Measurements from ENCODE around the gene MOK. TPM values are rescaled to one million over a fixed set of nuclear protein-coding genes. Genes with fewer than 3 reads are reported as not detected.

MOK gene
- total RNA-seq, 1 experiment from 2014 or later = 2.8 TPM

DNA sequence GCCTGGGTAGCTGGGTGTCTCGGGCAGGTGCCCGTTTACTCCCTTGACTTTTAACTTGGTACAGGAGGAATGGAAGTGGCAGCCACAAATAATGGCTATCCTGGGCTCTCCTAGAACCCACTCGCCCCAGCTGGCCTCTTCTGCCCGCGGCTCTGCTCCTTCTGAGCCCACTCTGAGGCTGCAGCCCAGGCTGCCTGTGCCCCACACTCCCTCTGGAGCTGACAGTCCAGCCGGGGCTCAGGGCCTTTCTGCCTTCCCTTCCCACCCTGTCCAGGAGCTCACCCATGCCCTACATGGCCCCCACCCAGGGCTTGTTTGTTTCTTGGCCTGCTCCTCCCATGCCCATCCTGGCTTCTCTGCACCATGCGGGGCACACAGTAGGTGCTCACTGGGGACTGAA is 30.2 kb upstream of the MOK start:
- Histone ChIP-seq H3K4me2 (ENCODE audit: insufficient read depth, insufficient read length, low read length) (no peak overlapping the region), H3K4me1 (ENCODE audit: insufficient read depth, low read length) (no peaks in the 10 kb centered on the region), H3K27me3 (ENCODE audit: insufficient read depth, low read length) (no peaks in the 10 kb centered on the region), H2BK15ac (ENCODE audit: low read depth, low read length) (no peak overlapping the region), H2AK5ac (ENCODE audit: insufficient read length, low read length) (no peak overlapping the region), H4K91ac (ENCODE audit: insufficient read length, low read depth, low read length) (no peak overlapping the region), H2BK12ac (ENCODE audit: insufficient read length, low read depth, low read length) (no peak overlapping the region), H2BK5ac (ENCODE audit: insufficient read length, low read length) (no peak overlapping the region), H4K20me1 (ENCODE audit: control insufficient read depth, insufficient read depth, insufficient read length) (no peaks in the 10 kb centered on the region), H3K27ac (ENCODE audit: insufficient read length, low read depth, low read length) (no peak overlapping the region), H3K9me3 (ENCODE audit: control insufficient read depth, low read depth, low read length) (no peaks in the 10 kb centered on the region), H3K56ac (ENCODE audit: insufficient read length, low read depth, low read length) (no peak overlapping the region), H3T11ph (ENCODE audit: low read length) (no peak overlapping the region), H3K9ac (ENCODE audit: extremely low read depth, insufficient read length, low read length) (no peak overlapping the region), H3K79me1 (ENCODE audit: insufficient read depth, low read depth, low read length, poor library complexity, severe bottlenecking) (no peaks in the 10 kb centered on the region), H3K23ac (ENCODE audit: insufficient read length, low read depth, low read length) (no peak overlapping the region), H3K79me2 (ENCODE audit: insufficient read depth, low read length) (no peaks in the 10 kb centered on the region), H3K18ac (ENCODE audit: insufficient read length, low read depth, low read length) (no peak overlapping the region), H2BK120ac (ENCODE audit: low read depth, low read length, poor library complexity, severe bottlenecking) (no peak overlapping the region), H2BK20ac (ENCODE audit: low read depth, low read length, poor library complexity, severe bottlenecking) (no peak overlapping the region), H3K4ac (ENCODE audit: low read depth, low read length) (no peak overlapping the region), H2AFZ (ENCODE audit: low read length) (no peak overlapping the region), H4K8ac (replicated peaks; ENCODE audit: insufficient read length, low read depth, low read length) (no peak overlapping the region), H3K23me2 (ENCODE audit: insufficient read length, low read depth, low read length, poor library complexity, severe bottlenecking) (no peaks in the 10 kb centered on the region), H4K5ac (ENCODE audit: insufficient read length, low read depth, low read length) (no peak overlapping the region), H3K14ac (ENCODE audit: insufficient read depth, low read length) (no peak overlapping the region; the same call in 1 of the 2 replicates)
- H3K4me3 Mint-ChIP-seq = no peak overlapping the region
- no peak overlapping the region for H3K27ac Mint-ChIP-seq
- H3K27me3 Mint-ChIP-seq (ENCODE audit: low read depth) = no peaks in the 10 kb centered on the region
- H3K4me1 Mint-ChIP-seq = peaks cover 0 to 5% of the 10 kb centered on the region in 2 experiments; a peak in 1 of 4 replicates
- WGBS (ENCODE audit: extremely low coverage, insufficient read length, low lambda C conversion rate) = no CpG with 5 or more reads among the region's 7 CpGs
- TF ChIP-seq, protein P1, sequence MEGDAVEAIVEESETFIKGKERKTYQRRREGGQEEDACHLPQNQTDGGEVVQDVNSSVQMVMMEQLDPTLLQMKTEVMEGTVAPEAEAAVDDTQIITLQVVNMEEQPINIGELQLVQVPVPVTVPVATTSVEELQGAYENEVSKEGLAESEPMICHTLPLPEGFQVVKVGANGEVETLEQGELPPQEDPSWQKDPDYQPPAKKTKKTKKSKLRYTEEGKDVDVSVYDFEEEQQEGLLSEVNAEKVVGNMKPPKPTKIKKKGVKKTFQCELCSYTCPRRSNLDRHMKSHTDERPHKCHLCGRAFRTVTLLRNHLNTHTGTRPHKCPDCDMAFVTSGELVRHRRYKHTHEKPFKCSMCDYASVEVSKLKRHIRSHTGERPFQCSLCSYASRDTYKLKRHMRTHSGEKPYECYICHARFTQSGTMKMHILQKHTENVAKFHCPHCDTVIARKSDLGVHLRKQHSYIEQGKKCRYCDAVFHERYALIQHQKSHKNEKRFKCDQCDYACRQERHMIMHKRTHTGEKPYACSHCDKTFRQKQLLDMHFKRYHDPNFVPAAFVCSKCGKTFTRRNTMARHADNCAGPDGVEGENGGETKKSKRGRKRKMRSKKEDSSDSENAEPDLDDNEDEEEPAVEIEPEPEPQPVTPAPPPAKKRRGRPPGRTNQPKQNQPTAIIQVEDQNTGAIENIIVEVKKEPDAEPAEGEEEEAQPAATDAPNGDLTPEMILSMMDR (conservative IDR thresholded peaks at IDR 0.05) = no peak
- peaks cover 8 to 50% (median 46%) of the 10 kb centered on the region in 3 experiments for H3K36me3 Mint-ChIP-seq (ENCODE audit: insufficient read depth in 1 of 3, low read depth in 3 of 3)
- no peak for DNase-seq
- no peaks in the 10 kb centered on the region for H3K9me3 Mint-ChIP-seq

Data from H9 (cell line).